Measurements from ENCODE around the gene ACOT6. TPM values are rescaled to one million over a fixed set of nuclear protein-coding genes. Genes with fewer than 3 reads are reported as not detected.
A peak's percentile ranks its signal among the peaks of the same experiment; 100 is the strongest.
"Not testable (repeated sequence)": the region's sequence is repeated elsewhere in the genome, so short reads cannot be mapped to it uniquely, and the experiment has no call there.

Gene ACOT6
- polyA plus RNA-seq, 2 of the 4 experiments (the other 2 are of a cell fraction), result not detected

DNA sequence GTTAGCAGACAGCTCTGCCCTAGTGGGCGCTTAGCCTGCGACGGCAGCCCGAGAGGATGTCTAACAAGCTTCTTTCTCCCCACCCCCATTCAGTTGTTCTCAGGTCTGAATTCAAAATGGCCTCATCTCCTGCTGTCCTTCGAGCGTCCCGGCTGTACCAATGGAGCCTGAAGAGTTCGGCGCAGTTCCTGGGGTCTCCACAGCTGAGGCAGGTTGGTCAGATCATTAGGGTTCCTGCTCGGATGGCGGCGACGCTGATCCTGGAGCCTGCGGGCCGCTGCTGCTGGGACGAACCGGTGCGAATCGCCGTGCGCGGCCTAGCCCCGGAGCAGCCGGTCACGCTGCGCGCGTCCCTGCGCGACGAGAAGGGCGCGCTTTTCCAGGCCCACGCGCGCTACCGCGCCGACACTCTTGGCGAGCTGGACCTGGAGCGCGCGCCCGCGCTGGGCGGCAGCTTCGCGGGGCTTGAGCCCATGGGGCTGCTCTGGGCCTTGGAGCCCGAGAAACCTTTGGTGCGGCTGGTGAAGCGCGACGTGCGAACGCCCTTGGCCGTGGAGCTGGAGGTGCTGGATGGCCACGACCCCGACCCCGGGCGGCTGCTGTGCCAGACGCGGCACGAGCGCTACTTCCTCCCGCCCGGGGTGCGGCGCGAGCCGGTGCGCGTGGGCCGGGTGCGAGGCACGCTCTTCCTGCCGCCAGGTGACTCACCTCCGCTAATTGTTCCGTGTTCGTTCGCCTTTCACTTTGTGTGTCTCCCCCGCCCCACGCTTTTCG, 42.9 kb upstream of the ACOT6 start, which contains the start of gene ACOT2:
Gene ACOT2, plus strand, starts transcription at position 29 of the 774 bp plus-strand sequence. Its CDS starts 28 bp downstream, at position 57.
- ATAC-seq, result peak; percentile 88 to 90
- peak within 1 kb of the TSS; percentile 94 to 98 for H3K27ac ChIP-seq
- peak within 1 kb of the TSS; percentile 55 for H3K4me3 ChIP-seq

GRCh38 chr14:73570913-73571312, 41.4 kb upstream of the ACOT6 start:
- TF ChIP-seq CTCF (IDR thresholded peaks at IDR 0.05), result peak; percentile 57
- peak; percentile 34; the same call in 1 of the 3 replicates for TF ChIP-seq SMC3 (IDR thresholded peaks at IDR 0.05)
- TF ChIP-seq RAD21 (conservative IDR thresholded peaks at IDR 0.05 in 1 of 2, IDR thresholded peaks at IDR 0.05 in 1 of 2), result peak; percentile 31 to 41; a peak in 4 of 5 replicates
- peak overlapping the region; percentile 55; the same call in 2 of the 3 replicates for H3K4me3 ChIP-seq
- peak; percentile 78 to 83 for ATAC-seq
- FAIRE-seq, H3K9me3 ChIP-seq: not testable (repeated sequence)
- 21% methylated on average over 8 of the region's 8 CpGs for WGBS (ENCODE audit: missing lambda C conversion rate)
- CTCF ChIA-PET, result interaction anchor here (0.6 to 2.9 kb wide), 15 partner anchors 9 to 432 kb away, joined by 3 to 22 read pairs (median 4); partner anchors contain the start of gene ACOT4
- DNase-seq (ENCODE audit: low read depth in 1 of 2, low spot score in 1 of 2), result peak; percentile 50 to 64
- peak overlapping the region; percentile 90 for H3K4me2 ChIP-seq
- H3K27ac ChIP-seq, result peak overlapping the region in 1 of 2 experiments; percentile 98; a peak in 2 of 6 replicates
- peaks cover 23% of the 10 kb centered on the region for H3K4me1 ChIP-seq
- POLR2A ChIA-PET, result interaction anchor here (0.6 to 2.9 kb wide), 8 partner anchors 21 to 397 kb away, joined by 3 to 22 read pairs (median 4); partner anchors contain the start of genes ACOT1, ACOT4 and RIOX1

More for the DNA sequence above, 42.9 kb upstream of the ACOT6 start, which contains the start of gene ACOT2:
- ChIA-PET POLR2A (interaction anchor here (0.6 to 2.9 kb wide), 18 partner anchors 12 to 514 kb away, joined by 3 to 22 read pairs (median 5); partner anchors contain the start of genes ACOT1, ACOT4, ACOT6 and DNAL1), CTCF (interaction anchor here (0.6 to 3.1 kb wide), 16 partner anchors 10 to 387 kb away, joined by 3 to 22 read pairs (median 4); partner anchors contain the start of gene ACOT1)
- FAIRE-seq; H3K9me3 ChIP-seq; TF ChIP-seq FOSL2 (IDR thresholded peaks at IDR 0.05): not testable (repeated sequence)
- Histone ChIP-seq H3K4me2 (peak within 1 kb of the TSS; percentile 90), H3K4me1 (peaks cover 21% of the 10 kb centered on the region)
- peak; percentile 86 for TF ChIP-seq MAX (IDR thresholded peaks at IDR 0.05)
- TF ChIP-seq FOSL2 (CRISPR knock-in tag; IDR thresholded peaks at IDR 0.05), result peak; percentile 83
- TF ChIP-seq JUN (IDR thresholded peaks at IDR 0.05), result peak; percentile 63 to 72; a peak in 3 of 5 replicates
- TF ChIP-seq PHF8 (IDR thresholded peaks at IDR 0.05; ENCODE audit: borderline replicate concordance, low read depth), result peak; percentile 90
- TF ChIP-seq BHLHE40 (IDR thresholded peaks at IDR 0.05; ENCODE audit: low read depth, low read length), result peak; percentile 46; the same call in 1 of the 2 replicates
- TF ChIP-seq, protein P1, sequence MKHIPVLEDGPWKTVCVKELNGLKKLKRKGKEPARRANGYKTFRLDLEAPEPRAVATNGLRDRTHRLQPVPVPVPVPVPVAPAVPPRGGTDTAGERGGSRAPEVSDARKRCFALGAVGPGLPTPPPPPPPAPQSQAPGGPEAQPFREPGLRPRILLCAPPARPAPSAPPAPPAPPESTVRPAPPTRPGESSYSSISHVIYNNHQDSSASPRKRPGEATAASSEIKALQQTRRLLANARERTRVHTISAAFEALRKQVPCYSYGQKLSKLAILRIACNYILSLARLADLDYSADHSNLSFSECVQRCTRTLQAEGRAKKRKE (CRISPR knock-in tag; IDR thresholded peaks at IDR 0.05; ENCODE audit: low read depth), result 0 out of 2 replicates have a peak, but pooled peaks have one; percentile 16
- TF ChIP-seq MYC (IDR thresholded peaks at IDR 0.05; ENCODE audit: borderline replicate concordance, low read length), result 0 out of 2 replicates have a peak, but pooled peaks have one; percentile 64
- TF ChIP-seq POLR2A (IDR thresholded peaks at IDR 0.05; ENCODE audit: low read length), result peak; percentile 29
- peak; percentile 91 for TF ChIP-seq E2F6 (IDR thresholded peaks at IDR 0.05; ENCODE audit: borderline replicate concordance, low read depth)
- peak; percentile 57 for TF ChIP-seq KDM5A (IDR thresholded peaks at IDR 0.05)
- peak; percentile 93 to 94 for DNase-seq (ENCODE audit: low read depth in 1 of 2, low spot score in 1 of 2)
- WGBS (ENCODE audit: missing lambda C conversion rate), result 1% methylated on average over 11 of the region's 83 CpGs

DNA sequence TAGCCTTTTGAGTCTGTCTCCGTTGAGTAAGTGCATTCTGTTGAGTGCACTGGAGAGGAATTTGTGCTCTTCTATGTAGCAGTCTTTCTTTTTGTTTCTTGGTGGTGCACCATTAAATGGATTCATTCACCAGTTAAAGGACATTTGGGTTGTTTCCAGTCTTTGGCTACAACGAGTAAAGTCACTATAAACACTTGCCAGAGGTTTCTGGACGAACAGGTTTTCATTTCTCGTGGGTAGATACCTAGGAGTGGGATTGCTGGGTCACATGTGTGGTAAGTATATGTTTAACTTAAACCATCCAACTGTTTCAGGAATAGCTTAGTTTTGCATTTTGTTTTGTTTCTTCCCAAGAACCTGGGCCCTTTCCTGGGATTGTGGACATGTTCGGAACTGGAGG, 39.3 kb upstream of the ACOT6 start:
- POLR2A ChIA-PET; ATAC-seq; CTCF ChIA-PET; H3K4me3 ChIP-seq; DNase-seq (ENCODE audit: low read depth in 1 of 2, low spot score in 1 of 2); H3K4me2 ChIP-seq; H3K9me3 ChIP-seq; FAIRE-seq; H3K27ac ChIP-seq: not testable (repeated sequence)
- H3K4me1 ChIP-seq, result peaks cover 33% of the 10 kb centered on the region
- 91% methylated on average over 5 of the region's 5 CpGs for WGBS (ENCODE audit: missing lambda C conversion rate)

GRCh38 chr14:73573740-73574139, 38.6 kb upstream of the ACOT6 start:
- POLR2A ChIA-PET; ATAC-seq; CTCF ChIA-PET; H3K4me2 ChIP-seq; H3K4me3 ChIP-seq; H3K9me3 ChIP-seq; FAIRE-seq; H3K27ac ChIP-seq; DNase-seq (ENCODE audit: low read depth in 1 of 2, low spot score in 1 of 2): not testable (repeated sequence)
- WGBS (ENCODE audit: missing lambda C conversion rate), result 97% methylated on average over 4 of the region's 4 CpGs
- H3K4me1 ChIP-seq, result peaks cover 26% of the 10 kb centered on the region

GRCh38 chr14:73574251-73574650, 38.1 kb upstream of the ACOT6 start:
- CTCF ChIA-PET; POLR2A ChIA-PET; FAIRE-seq; DNase-seq (ENCODE audit: low read depth in 1 of 2, low spot score in 1 of 2); ATAC-seq; H3K4me3 ChIP-seq; H3K27ac ChIP-seq; H3K9me3 ChIP-seq; H3K4me2 ChIP-seq: not testable (repeated sequence)
- 92% methylated on average over 7 of the region's 7 CpGs for WGBS (ENCODE audit: missing lambda C conversion rate)
- H3K4me1 ChIP-seq, result peaks cover 26% of the 10 kb centered on the region

Data from A549 (cell line).